Measurements from ENCODE around the gene LARGE1.
A peak's percentile ranks its signal among the peaks of the same experiment; 100 is the strongest.

LARGE1 gene

DNA sequence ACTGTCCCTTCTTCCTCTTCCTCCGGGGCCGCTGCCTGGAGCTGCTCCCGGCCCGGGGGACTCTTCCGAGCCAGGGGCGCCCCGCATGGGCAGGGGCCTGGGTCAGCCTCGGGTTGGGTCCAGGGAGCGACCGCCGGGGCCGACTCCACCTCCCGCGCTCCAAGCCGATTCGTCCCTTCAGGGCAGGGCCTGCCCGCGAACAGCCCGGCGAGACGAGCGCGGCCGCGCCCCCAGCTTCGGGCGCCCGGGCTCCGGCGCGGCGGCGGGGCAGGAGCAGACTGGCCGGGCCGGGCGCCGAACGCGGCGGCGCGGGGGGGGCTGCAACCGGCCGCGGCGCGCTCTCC, at the start of gene LARGE1:
Gene LARGE1 (minus strand): TSS at position 280 of the 344 bp plus-strand sequence.
- DNase-seq (ENCODE audit: insufficient read length, low spot score) (no peak), FAIRE-seq (no peak)

- FAIRE-seq (no peak), DNase-seq (ENCODE audit: insufficient read length, low spot score) (no peak)
Measured at GRCh38 chr22:33969045-33969444, 48.8 kb upstream of the LARGE1 start.

GRCh38 chr22:33964121-33964520, 43.8 kb upstream of the LARGE1 start:
- DNase-seq (ENCODE audit: insufficient read length, low spot score) (no peak), FAIRE-seq (no peak)

DNA sequence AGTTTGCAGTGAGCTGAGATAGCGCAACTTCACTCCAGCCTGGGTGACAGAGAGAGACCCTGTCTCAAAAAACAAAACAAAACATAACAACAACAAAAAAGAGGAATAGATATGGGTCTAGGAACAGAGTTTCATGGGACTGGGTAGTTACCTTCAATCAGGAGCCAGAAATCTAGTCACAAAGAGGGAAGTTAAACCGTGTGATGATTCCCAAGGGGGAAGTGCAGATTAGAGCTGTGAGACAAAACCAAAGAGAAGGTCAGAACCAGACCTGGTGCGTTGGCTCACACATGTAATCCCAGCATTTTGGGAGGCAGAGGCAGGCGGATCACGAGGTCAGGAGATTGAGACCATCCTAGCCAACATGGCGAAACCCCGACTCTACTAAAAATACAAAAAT, 42.1 kb upstream of the LARGE1 start:
- no peak for DNase-seq (ENCODE audit: insufficient read length, low spot score)
- FAIRE-seq = no peak

- DNase-seq (ENCODE audit: insufficient read length, low spot score) = no peak
- no peak for FAIRE-seq
Measured at GRCh38 chr22:33958741-33959140, 38.5 kb upstream of the LARGE1 start.

GRCh38 chr22:33957086-33957485, 36.8 kb upstream of the LARGE1 start:
- no peak for FAIRE-seq

GRCh38 chr22:33952776-33953175, 32.5 kb upstream of the LARGE1 start:
- DNase-seq (ENCODE audit: insufficient read length, low spot score) (no peak), FAIRE-seq (no peak)

More at GRCh38 chr22:33957086-33957485, 36.8 kb upstream of the LARGE1 start:
- DNase-seq (ENCODE audit: insufficient read length, low spot score) = no peak

- no peak for DNase-seq (ENCODE audit: insufficient read length, low spot score)
- no peak for FAIRE-seq
Measured at GRCh38 chr22:33940741-33941140, 20.5 kb upstream of the LARGE1 start.

DNA sequence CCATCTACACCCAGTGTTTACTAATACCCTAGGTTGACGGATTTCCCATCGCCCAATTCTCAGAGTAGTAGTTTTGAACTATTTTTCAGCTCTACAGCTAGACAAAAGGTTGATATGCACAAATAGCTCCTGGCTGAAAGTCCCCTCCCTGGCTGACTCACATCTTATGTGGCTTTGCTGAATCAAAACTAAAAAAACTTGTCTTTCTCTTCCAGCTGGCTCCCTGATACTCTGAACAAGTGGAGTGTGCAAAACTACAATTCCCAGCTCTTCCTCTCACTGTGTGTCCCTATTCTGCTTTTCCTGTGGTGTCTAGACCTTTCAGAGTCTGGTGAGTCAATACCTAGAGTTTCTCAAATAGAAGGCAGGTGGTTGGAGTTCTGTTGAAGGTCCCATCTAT, 12.7 kb upstream of the LARGE1 start:
- DNase-seq (ENCODE audit: insufficient read length, low spot score) (no peak), FAIRE-seq (no peak)

GRCh38 chr22:33931406-33931805, 11.1 kb upstream of the LARGE1 start:
- FAIRE-seq = no peak

GRCh38 chr22:33927752-33928151, 7.5 kb upstream of the LARGE1 start:
- no peak for FAIRE-seq
- no peak for DNase-seq (ENCODE audit: insufficient read length, low spot score)

More at GRCh38 chr22:33931406-33931805, 11.1 kb upstream of the LARGE1 start:
- no peak for DNase-seq (ENCODE audit: insufficient read length, low spot score)

DNA sequence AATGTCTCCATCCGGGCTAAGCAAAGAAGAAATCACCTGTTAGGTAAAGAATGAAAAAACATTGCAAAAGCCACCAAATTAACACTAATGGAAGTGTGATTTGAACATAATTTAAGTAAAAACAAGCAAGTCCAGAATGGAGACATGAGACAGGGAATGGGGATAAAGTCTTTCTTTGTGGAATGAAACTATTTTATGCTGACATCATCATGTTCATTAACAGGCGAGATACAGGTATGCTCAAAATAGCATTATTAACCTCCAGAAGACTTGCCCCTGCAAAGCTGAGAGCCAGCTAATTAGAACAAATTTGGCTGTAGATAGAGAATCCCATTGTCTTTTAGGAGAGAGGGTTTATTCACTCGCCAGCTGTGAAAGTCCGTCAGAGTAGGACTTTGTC, 4.9 kb upstream of the LARGE1 start:
- no peak for DNase-seq (ENCODE audit: insufficient read length, low spot score)
- no peak for FAIRE-seq

- DNase-seq (ENCODE audit: insufficient read length, low spot score) (peak; percentile 29), FAIRE-seq (peak; percentile 23)
Measured at GRCh38 chr22:33923660-33924246, 3.5 kb upstream of the LARGE1 start.

DNA sequence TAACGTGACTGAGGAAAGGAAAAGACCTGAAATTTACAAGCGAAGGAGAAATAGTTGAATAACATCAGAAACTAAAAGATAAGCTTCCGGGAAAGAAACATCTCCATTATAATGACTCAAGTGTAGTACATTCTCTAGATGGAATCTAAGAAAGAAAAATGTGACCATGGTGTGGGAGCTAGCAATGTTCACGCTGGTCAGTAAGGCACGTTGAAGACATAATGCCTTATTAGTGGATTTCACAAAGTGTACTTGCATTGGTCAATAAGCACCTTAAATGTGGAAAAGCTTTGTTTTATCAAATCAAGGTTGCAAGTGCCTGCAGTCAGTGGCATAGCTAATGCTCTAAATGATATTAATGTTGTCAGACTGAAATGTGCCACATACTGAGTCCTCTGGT, 2.8 kb upstream of the LARGE1 start:
- FAIRE-seq = no peak

DNA sequence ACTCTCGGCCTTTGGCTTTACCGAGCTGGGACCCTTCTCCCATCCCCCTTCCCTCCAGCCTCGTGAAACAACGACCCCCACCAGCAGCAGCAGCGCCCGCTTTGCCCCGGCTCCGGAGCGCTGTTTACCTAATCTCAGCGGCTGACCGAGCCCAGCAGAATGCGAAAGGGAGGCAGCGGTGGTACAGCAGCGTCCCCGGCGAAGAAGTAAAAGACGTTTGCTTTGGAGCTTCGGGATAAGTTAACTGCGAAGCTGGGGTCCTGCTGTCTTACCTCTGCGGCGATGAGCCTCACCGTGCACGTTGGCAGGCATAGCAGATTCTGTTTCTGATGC, 2.0 kb upstream of the LARGE1 start:
- DNase-seq (ENCODE audit: insufficient read length, low spot score) (no peak), FAIRE-seq (peak; percentile 59)

More for the DNA sequence above, 2.8 kb upstream of the LARGE1 start:
- DNase-seq (ENCODE audit: insufficient read length, low spot score) = no peak

DNA sequence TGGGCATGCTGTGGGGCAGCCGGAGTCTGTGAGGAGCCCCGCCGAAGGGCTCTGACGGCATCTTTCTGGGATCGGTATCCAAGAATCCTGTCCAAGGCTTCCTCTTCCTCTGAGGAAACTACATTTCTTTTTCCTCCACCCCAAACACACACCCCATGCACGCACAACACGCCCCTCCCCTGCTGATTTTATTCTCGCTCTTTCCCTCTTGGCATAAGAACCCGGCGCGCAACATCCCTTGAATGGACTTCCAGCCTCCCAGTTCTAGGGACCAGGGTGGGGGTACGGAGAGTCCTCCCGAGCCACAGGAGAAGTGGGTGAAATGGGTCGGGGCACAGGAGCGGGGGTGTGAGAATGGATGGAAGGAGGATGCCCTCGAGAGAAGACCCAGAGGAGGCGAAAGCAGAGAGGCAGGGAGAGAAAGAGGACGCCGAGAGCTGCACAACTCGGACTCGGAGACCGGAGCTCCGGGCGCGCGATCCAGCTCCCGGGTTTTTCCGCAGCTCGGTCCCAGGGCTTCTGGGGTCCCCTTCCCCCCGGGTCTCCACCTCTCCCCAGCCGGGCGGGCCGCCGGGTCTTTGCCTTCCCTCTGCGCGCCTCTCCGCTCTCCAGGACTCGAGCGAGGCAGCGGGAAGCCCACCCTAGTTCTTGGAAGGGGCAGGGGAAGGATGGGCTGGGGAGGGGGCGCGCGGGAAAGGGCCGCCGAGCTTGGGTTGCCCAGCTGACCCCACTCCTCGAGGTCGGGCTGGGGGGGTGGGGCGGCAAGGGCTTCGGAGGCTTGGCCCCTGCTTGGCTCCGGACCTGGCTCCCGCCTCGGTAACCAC, 1.5 kb upstream of the LARGE1 start:
- FAIRE-seq = peak; percentile 45
- peak; percentile 48 for DNase-seq (ENCODE audit: insufficient read length, low spot score)

DNA sequence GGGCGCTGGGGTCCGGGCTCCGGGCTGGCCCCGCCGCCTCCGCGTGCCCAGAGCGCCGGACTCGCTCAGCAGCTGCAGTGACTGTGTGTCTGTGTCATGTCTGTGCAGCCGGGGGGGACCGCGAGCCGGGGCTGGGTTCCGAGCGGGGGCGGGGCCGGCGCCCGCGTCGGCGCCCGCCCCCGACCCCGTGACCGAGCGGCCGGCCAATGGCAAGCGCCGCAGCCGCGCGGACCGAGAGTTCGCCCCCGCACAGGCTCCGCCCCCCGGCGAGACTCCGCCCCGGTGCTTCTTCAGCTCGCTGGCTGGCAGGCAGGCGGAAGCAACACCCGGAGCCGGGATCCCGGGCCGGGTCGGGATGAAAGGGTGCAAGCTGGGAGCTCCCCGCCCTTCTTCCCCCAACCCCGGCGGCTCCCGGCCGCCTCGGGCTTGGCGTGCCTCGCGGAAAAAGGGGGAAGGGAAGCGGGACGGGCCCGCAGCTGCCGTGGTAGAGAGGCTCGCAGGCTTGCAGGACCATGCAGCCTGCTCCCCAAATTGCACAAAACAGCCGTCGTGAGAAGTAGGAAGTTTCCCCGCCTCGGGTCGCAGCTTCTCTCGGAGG, 750 bp upstream of the LARGE1 start:
- FAIRE-seq (peak; percentile 60), DNase-seq (ENCODE audit: insufficient read length, low spot score) (peak; percentile 88)

DNA sequence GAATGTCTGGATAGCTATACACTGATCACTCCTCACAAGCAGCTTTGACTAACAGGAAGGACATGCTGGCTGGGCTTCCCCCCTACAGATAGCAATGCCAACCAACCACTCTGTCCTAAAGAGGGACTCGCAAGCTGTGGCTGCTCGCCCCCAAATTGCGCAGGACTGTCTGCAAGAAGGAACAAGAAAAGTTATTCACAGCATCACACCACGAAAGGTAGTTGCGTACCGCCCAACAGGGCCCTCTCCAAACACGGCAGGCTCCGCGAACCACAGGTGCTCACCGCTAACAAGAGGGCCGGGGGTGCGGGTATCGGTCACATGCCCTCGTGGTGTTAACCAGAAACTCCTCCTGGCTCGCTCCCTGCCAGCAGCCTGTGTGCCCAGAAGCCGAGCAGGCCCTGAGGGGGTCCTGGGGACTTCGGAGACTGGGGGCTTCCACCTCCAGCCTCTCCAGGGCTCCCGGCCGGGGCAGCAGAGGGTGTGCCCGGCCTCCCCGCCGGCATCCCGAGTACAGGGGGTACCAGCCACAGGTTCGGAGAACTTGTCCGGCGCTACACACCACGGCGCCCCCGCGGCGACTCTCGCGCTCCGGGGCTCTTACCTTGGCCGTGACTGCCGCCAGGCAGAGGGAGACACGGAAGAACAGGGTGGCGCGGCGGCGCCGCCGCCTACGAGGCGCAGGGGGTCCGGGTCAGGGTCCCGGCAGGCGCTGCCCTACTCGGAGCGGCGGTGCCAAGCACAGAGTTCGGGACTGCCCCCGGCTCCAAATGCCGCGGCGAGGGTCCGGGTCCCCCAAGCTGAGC, 682 bp downstream of the LARGE1 start:
- FAIRE-seq = peak; percentile 54
- DNase-seq (ENCODE audit: insufficient read length, low spot score) = no peak

- DNase-seq (ENCODE audit: insufficient read length, low spot score) (no peak), FAIRE-seq (no peak)
Measured at GRCh38 chr22:33918676-33919365, 1.5 kb downstream of the LARGE1 start.

DNA sequence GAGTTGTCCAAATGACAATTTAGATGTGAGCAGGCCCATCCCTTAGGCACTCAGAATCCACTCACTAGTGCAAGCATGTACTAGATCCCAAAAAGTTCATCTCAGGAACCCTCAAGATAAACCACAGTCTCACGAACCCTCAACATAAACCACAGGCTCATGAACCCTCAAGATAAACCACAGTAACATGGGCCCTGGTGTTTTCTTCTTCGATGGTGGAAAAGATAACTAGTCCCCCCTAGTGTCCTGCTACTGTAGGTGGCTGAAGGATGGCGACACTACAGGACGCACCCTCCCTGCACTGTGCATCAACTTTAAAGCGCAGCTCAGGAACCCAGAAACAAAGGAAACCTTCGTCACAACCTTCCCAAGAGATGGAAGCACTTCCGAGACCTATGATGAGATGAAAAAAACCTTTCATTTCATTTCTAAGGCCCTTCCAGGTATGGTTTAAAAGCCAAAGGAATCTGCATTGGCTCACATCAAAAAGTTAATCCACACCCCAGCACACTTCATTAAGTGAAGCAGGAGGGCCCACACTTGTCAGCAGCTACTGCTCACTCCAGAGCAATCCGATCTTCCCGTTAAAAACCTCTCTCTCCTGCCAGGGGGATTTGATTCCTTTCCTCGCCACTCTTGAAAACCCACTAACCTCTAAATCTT, 2.4 kb downstream of the LARGE1 start:
- peak; percentile 98 for FAIRE-seq

More for the DNA sequence above, 2.4 kb downstream of the LARGE1 start:
- DNase-seq (ENCODE audit: insufficient read length, low spot score) = no peak

All from GM19239 (cell line).